Erythroblast (primary cell): Measurements from ENCODE around the gene NFASC.
A peak's percentile ranks its signal among the peaks of the same experiment; 100 is the strongest.

Experiments
- DNase-seq, 2 experiments: peaks; one replicate each; lab custom pipeline; 2025; lab: John Stamatoyannopoulos, UW
- GATA1 ChIP-seq: IDR thresholded peaks from 2 replicates; pipeline ENCODE4 v1.6.1; 2011; ENCODE audit warnings: low read depth, mild to moderate bottlenecking, control low read depth, low read length, moderate library complexity
- POLR2A ChIP-seq: IDR thresholded peaks from 2 replicates; pipeline ENCODE4 v1.6.1; 2011; ENCODE audit warnings: mild to moderate bottlenecking, low read length

The NFASC gene

GRCh38 chr1:204989266-204990058 lies 118.8 kb downstream of the NFASC start:
- DNase-seq = peak; percentile 77 to 87
- TF ChIP-seq GATA1 = no peak
- no peak for TF ChIP-seq POLR2A

- DNase-seq = no peak
- TF ChIP-seq GATA1 = no peak
- no peak for TF ChIP-seq POLR2A
Measured at GRCh38 chr1:204990059-204990664, 119.5 kb downstream of the NFASC start.

- no peak for DNase-seq
- TF ChIP-seq POLR2A = no peak
- TF ChIP-seq GATA1 = no peak
Measured at GRCh38 chr1:204990721-204991341, 120.2 kb downstream of the NFASC start.

GRCh38 chr1:204991342-204991844 lies 120.7 kb downstream of the NFASC start:
- no peak for DNase-seq

GRCh38 chr1:204992201-204992997 lies 121.7 kb downstream of the NFASC start:
- DNase-seq = no peak
- TF ChIP-seq POLR2A = no peak
- TF ChIP-seq GATA1 = no peak

More at GRCh38 chr1:204991342-204991844, 120.7 kb downstream of the NFASC start:
- TF ChIP-seq POLR2A (no peak), GATA1 (no peak)

GRCh38 chr1:204992998-204993314 lies 122.3 kb downstream of the NFASC start:
- no peak for DNase-seq
- TF ChIP-seq POLR2A = no peak

GRCh38 chr1:204994086-204994862 lies 123.6 kb downstream of the NFASC start:
- TF ChIP-seq POLR2A = no peak
- no peak for TF ChIP-seq GATA1
- no peak for DNase-seq

GRCh38 chr1:204996981-204997380 lies 126.3 kb downstream of the NFASC start:
- TF ChIP-seq POLR2A (no peak), GATA1 (no peak)
- no peak for DNase-seq

GRCh38 chr1:204997591-204998355 lies 127.1 kb downstream of the NFASC start:
- TF ChIP-seq GATA1 = no peak
- no peak for TF ChIP-seq POLR2A
- DNase-seq = no peak

GRCh38 chr1:205001162-205001561 lies 130.5 kb downstream of the NFASC start:
- DNase-seq = no peak
- TF ChIP-seq GATA1 = no peak
- TF ChIP-seq POLR2A = no peak

- TF ChIP-seq GATA1 = no peak
- no peak for TF ChIP-seq POLR2A
- DNase-seq = no peak
Measured at GRCh38 chr1:205002705-205003104, 132.0 kb downstream of the NFASC start.

GRCh38 chr1:205003358-205004131 lies 132.9 kb downstream of the NFASC start:
- no peak for DNase-seq
- TF ChIP-seq POLR2A (no peak), GATA1 (no peak)
